ENCODE results near the gene SYNC.

The SYNC gene

GRCh38 chr1:32725615-32725982, 23.0 kb upstream of the SYNC start:
- in situ Hi-C loops (cut with MboI; ENCODE audit: low sequenced_read_pairs, unreplicated experiment) = no loop called here
- no peak for TF ChIP-seq CTCF (IDR thresholded peaks at IDR 0.05; ENCODE audit: borderline replicate concordance, control extremely low read depth, extremely low read depth, insufficient read depth, missing control alignments)
- no peak for DNase-seq (ENCODE audit: low spot score)

DNA sequence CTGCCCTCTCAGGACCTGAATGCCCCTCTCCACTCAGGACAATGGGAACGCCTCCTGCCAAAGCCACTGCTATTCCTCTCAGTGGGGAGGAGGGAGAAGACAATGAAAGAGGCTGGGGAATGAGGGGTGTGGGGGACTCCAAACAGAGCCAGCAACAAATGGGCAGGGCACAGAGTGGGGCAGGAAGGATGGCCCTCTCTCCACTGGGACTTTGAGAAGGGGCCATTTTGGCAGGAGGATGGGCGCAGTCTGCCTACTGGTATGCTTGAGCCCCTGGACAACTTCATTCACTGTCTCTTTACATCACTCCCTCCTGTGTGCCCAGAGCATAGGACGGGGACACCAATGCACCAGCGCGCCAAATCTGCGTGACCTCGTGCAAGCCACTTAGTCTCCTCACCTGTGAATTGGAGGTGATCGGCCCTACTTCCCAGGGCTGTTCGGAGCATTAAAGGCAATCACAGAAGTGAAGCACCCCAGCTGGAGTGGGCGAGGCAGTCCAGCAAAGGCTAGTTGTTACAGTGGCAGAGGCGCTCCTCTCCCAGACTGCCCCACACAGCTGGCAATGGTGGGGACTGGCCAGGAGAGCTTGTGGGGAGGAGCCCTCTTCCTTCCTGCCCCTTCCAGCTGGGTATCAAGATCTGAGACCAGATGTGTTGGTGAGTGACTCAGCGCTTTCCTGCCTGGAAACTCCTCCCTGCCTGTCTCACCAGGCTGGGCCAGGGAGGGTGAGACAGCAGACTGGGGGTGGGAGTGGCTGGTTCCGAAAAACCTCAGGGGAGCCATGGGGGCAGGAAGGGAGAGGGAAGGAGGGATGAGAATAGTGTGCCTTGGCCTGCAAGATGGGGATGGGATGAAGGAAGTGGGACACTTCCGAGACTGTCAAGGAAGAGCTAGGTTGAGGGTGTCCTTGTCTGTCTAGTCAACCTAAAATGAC, 22.4 kb upstream of the SYNC start:
- DNase-seq (ENCODE audit: low spot score) = no peak

GRCh38 chr1:32719681-32720275, 17.2 kb upstream of the SYNC start:
- TF ChIP-seq CTCF (IDR thresholded peaks at IDR 0.05; ENCODE audit: borderline replicate concordance, control extremely low read depth, extremely low read depth, insufficient read depth, missing control alignments) = no peak
- in situ Hi-C loops (cut with MboI; ENCODE audit: low sequenced_read_pairs, unreplicated experiment) = no loop called here

More for the DNA sequence above, 22.4 kb upstream of the SYNC start:
- in situ Hi-C loops (cut with MboI; ENCODE audit: low sequenced_read_pairs, unreplicated experiment) = no loop called here
- no peak for TF ChIP-seq CTCF (IDR thresholded peaks at IDR 0.05; ENCODE audit: borderline replicate concordance, control extremely low read depth, extremely low read depth, insufficient read depth, missing control alignments)

GRCh38 chr1:32718527-32718926, 16.0 kb upstream of the SYNC start:
- in situ Hi-C loops (cut with MboI; ENCODE audit: low sequenced_read_pairs, unreplicated experiment) = no loop called here
- no peak for TF ChIP-seq CTCF (IDR thresholded peaks at IDR 0.05; ENCODE audit: borderline replicate concordance, control extremely low read depth, extremely low read depth, insufficient read depth, missing control alignments)
- DNase-seq (ENCODE audit: low spot score) = no peak

More at GRCh38 chr1:32719681-32720275, 17.2 kb upstream of the SYNC start:
- DNase-seq (ENCODE audit: low spot score) = no peak

DNA sequence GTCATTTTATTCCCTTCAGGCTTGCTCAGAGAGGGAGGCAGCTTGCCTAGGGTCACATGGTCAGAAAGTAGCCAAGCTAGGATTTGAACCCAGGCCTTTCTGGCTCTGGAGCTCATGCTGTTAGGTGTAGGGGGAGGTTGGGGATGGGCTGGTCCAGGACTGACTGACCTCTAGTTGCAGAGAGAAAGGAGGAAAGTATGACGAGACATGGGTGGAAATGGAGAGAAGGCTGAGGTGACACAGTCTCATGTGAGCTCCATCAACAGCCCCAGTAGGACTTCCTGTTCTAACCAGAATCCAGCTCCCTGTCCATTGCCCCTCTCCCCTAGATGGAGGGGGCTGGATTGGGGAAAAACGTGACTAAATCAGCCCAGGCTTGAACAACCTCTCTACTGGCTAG, 15.5 kb upstream of the SYNC start:
- TF ChIP-seq CTCF (IDR thresholded peaks at IDR 0.05; ENCODE audit: borderline replicate concordance, control extremely low read depth, extremely low read depth, insufficient read depth, missing control alignments) = no peak
- no peak for DNase-seq (ENCODE audit: low spot score)
- in situ Hi-C loops (cut with MboI; ENCODE audit: low sequenced_read_pairs, unreplicated experiment) = no loop called here

DNA sequence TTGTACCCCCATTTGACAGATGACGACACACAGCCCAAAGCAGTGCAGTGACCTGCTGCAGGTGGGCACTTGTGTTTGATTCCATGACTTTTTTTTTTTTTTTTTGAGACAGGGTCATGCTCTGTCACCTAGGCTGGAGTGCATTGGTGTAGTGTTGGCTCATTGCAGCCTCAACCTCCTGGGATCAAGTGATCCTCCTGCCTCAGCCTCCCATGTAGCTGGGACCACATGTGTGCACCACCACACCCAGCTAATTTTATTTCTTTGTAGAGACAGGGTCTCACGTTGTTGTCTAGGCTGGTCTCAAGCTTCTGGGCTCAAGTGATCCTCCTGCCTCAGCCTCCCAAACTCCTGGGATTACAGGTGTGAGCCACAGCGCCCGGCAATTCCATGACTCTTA, 14.9 kb upstream of the SYNC start:
- in situ Hi-C loops (cut with MboI; ENCODE audit: low sequenced_read_pairs, unreplicated experiment) = no loop called here
- no peak for DNase-seq (ENCODE audit: low spot score)
- no peak for TF ChIP-seq CTCF (IDR thresholded peaks at IDR 0.05; ENCODE audit: borderline replicate concordance, control extremely low read depth, extremely low read depth, insufficient read depth, missing control alignments)

Measured in GM13976 (cell line).